IMR-90 (cell line): ENCODE measurements around the gene UBE3C.

Experiments used
- CEBPB ChIP-seq: IDR thresholded peaks from 2 replicates; pipeline ENCODE4 v1.6.1; 2012; ENCODE audit warnings: low read depth, low read length, improper control_type of control experiment
- CHD1 ChIP-seq: IDR thresholded peaks from 2 replicates; pipeline ENCODE4 v1.6.1; 2012; ENCODE audit warnings: low read depth, low read length, improper control_type of control experiment
- CTCF ChIP-seq: conservative IDR thresholded peaks from 2 replicates; pipeline ENCODE4 v1.5.1; 2012; ENCODE audit warnings: mild to moderate bottlenecking, low read depth, low read length, improper control_type of control experiment
- ELK1 ChIP-seq: fragments of 150-350 bp; IDR thresholded peaks from 2 replicates; pipeline ENCODE4 v1.6.1; 2016; ENCODE audit warnings: low read depth, mild to moderate bottlenecking, low read length, moderate library complexity, borderline replicate concordance
- MAFK ChIP-seq: IDR thresholded peaks from 2 replicates; pipeline ENCODE4 v1.6.1; 2012; ENCODE audit warnings: low read depth, low read length, improper control_type of control experiment
- MAZ ChIP-seq: IDR thresholded peaks from 2 replicates; pipeline ENCODE4 v1.6.1; 2012; ENCODE audit warnings: low read depth, mild to moderate bottlenecking, low read length, improper control_type of control experiment, moderate library complexity, borderline replicate concordance
- POLR2A ChIP-seq: IDR thresholded peaks from 2 replicates; pipeline ENCODE4 v1.6.1; 2012; ENCODE audit warnings: mild to moderate bottlenecking, low read depth, low read length
- RCOR1 ChIP-seq: IDR thresholded peaks from 2 replicates; pipeline ENCODE4 v1.6.1; 2012; ENCODE audit warnings: mild to moderate bottlenecking, low read length, improper control_type of control experiment; ENCODE audit not compliant: insufficient replicate concordance
- USF2 ChIP-seq: fragments of 150-350 bp; IDR thresholded peaks from 2 replicates; pipeline ENCODE4 v1.6.1; 2017; ENCODE audit warnings: mild to moderate bottlenecking, antibody characterized with exemption, low read length, low read depth

GRCh38 chr7:157297185-157297584 is 158.5 kb downstream of the UBE3C start:
- TF ChIP-seq CEBPB = no peak
- no peak for TF ChIP-seq CTCF
- no peak for TF ChIP-seq POLR2A
- TF ChIP-seq CHD1 = no peak
- TF ChIP-seq MAZ = no peak
- TF ChIP-seq USF2 = no peak
- TF ChIP-seq MAFK = no peak
- TF ChIP-seq RCOR1 = no peak
- TF ChIP-seq ELK1 = no peak
